HepG2 (cell line): ENCODE data around the gene LDLRAD3. TPM values are rescaled to one million over a fixed set of nuclear protein-coding genes. Genes with fewer than 3 reads are reported as not detected.

Experiments used
- ATAC-seq: fragments of 200-7000 bp; cut with Tn5 transposase; 3 replicates; pipeline ENCODE4 v1.9.1; 2020; ENCODE audit warnings: mild to moderate bottlenecking, moderate library complexity
- BruUV-seq: library from RNA; stranded (reverse); fragments of 400-500 nt; replicated peaks from 2 replicates; lab custom pipeline; 2021; lab: Mats Ljungman, UMichigan
- CTCF ChIA-PET: fragments of 300-600 bp; formaldehyde crosslinking; extraction: SDS; loops from one replicate; lab custom pipeline; 2021; ENCODE audit warnings: low total read pairs, inconsistent platforms, low intra/inter-chr PET ratio; lab: Yijun Ruan, JAX
- POLR2A ChIA-PET: fragments of 350-600 bp; sonication (Branson Sonifier 250); formaldehyde crosslinking; loops from one replicate; lab custom pipeline; 2020; ENCODE audit warnings: antibody characterized with exemption, inconsistent platforms; lab: Yijun Ruan, JAX
- DNase-seq: peaks from one replicate; pipeline ENCODE4 v3.0.0-alpha.2; 2015; ENCODE audit warnings: low spot score
- FAIRE-seq: peaks from 3 replicates; lab custom pipeline; 2011; peaks lifted over from hg19 to GRCh38; lab: Jason Lieb, UNC
- H2AFZ ChIP-seq: one replicate; pipeline ENCODE4 v1.6.1; 2011; ENCODE audit warnings: low read length, inconsistent platforms
- H3K27ac ChIP-seq: fragments of 300-600 bp; 3 replicates; pipeline ENCODE4 v1.8.0; 2011; ENCODE audit warnings: mixed run types, mild to moderate bottlenecking, mixed read lengths, low read length, inconsistent platforms; ENCODE audit not compliant: insufficient read depth; ENCODE audit errors: extremely low read length
- H3K27me3 ChIP-seq, 2 experiments: fragments of 200-600 bp in 1 of 2; 2 replicates in 1 of 2; 3 replicates in 1 of 2; pipeline versions ENCODE4 v1.6.0 to v1.8.0; 2011; ENCODE audit warnings: low read length in 2 of 2, mild to moderate bottlenecking in 2 of 2, moderate library complexity in 2 of 2, inconsistent platforms in 1 of 2; ENCODE audit not compliant: insufficient read depth in 2 of 2, control insufficient read depth in 1 of 2
- H3K36me3 ChIP-seq, 2 experiments: fragments of 200-600 bp in 1 of 2; replicated peaks in 1 of 2; 2 replicates in 1 of 2; 3 replicates in 1 of 2; pipeline versions ENCODE4 v1.5.1 to v1.8.0; 2011; ENCODE audit warnings: low read length in 2 of 2, inconsistent platforms in 1 of 2; ENCODE audit not compliant: insufficient read depth in 2 of 2, control insufficient read depth in 1 of 2
- H3K4me1 ChIP-seq: 2 replicates; pipeline ENCODE4 v1.5.1; 2012; ENCODE audit warnings: low read length, inconsistent platforms; ENCODE audit not compliant: insufficient read depth
- H3K4me2 ChIP-seq: 2 replicates; pipeline ENCODE4 v1.6.0; 2011; ENCODE audit warnings: low read depth, low read length, inconsistent platforms
- H3K4me3 ChIP-seq, 3 experiments: fragments of 200-600 bp in 1 of 3; sonication (generic), shearing (Covaris generic) in 1 of 3; replicated peaks in 1 of 3; 2 replicates each; pipeline ENCODE4 v1.5.1; 2011 to 2016; ENCODE audit warnings: low read length in 3 of 3, inconsistent platforms in 2 of 3, low read depth in 2 of 3, mild to moderate bottlenecking in 2 of 3, control low read depth in 1 of 3, mixed read lengths in 1 of 3; ENCODE audit not compliant: insufficient read depth in 1 of 3
- H3K79me2 ChIP-seq: one replicate; pipeline ENCODE4 v1.6.1; 2011; ENCODE audit warnings: low read length, inconsistent platforms; ENCODE audit not compliant: insufficient read depth
- H3K9ac ChIP-seq: 2 replicates; pipeline ENCODE4 v1.6.0; 2011; ENCODE audit warnings: mild to moderate bottlenecking, low read depth, low read length, inconsistent platforms; ENCODE audit not compliant: insufficient read depth
- H3K9me3 ChIP-seq: 2 replicates; pipeline ENCODE4 v1.5.1; 2012; ENCODE audit warnings: mild to moderate bottlenecking, low read length
- H4K20me1 ChIP-seq: 2 replicates; pipeline ENCODE4 v1.6.0; 2011; ENCODE audit warnings: inconsistent platforms, mild to moderate bottlenecking, low read length, moderate library complexity; ENCODE audit not compliant: insufficient read depth
- ATAD3A ChIP-seq: sonication (generic); formaldehyde crosslinking; IDR thresholded peaks from 2 replicates; pipeline ENCODE4 v1.4.0; 2020; ENCODE audit warnings: missing genetic modification reagents
- MTA3 ChIP-seq: sonication (generic); formaldehyde crosslinking; IDR thresholded peaks from 2 replicates; pipeline ENCODE4 v1.4.0; 2020; ENCODE audit warnings: missing genetic modification reagents
- PAX8 ChIP-seq: sonication (generic); formaldehyde crosslinking; IDR thresholded peaks from 2 replicates; pipeline ENCODE4 v1.8.0; 2022; ENCODE audit warnings: mild to moderate bottlenecking, missing genetic modification reagents, borderline replicate concordance
- PRDM15 ChIP-seq: sonication (generic); formaldehyde crosslinking; IDR thresholded peaks from 2 replicates; pipeline ENCODE4 v1.4.0; 2020; ENCODE audit warnings: missing genetic modification reagents
- RBM39 ChIP-seq: fragments of 200-400 bp; formaldehyde crosslinking; IDR thresholded peaks from one replicate; pipeline ENCODE4 v1.6.1; 2018; ENCODE audit warnings: antibody characterized with exemption, mild to moderate bottlenecking, low read depth, low read length; ENCODE audit not compliant: poor library complexity, severe bottlenecking
- ZBED4 ChIP-seq: sonication (generic); formaldehyde crosslinking; IDR thresholded peaks from 2 replicates; pipeline ENCODE4 v1.4.0; 2020; ENCODE audit warnings: missing genetic modification reagents, borderline replicate concordance
- ZBTB33 ChIP-seq: sonication (generic); formaldehyde crosslinking; IDR thresholded peaks from 2 replicates; pipeline ENCODE4 v1.4.0; 2020; ENCODE audit warnings: missing genetic modification reagents
- ZNF430 ChIP-seq: sonication (generic); formaldehyde crosslinking; IDR thresholded peaks from 2 replicates; pipeline ENCODE4 v1.9.0; 2021; ENCODE audit warnings: mild to moderate bottlenecking, missing genetic modification reagents
- ZNF496 ChIP-seq: sonication (generic); formaldehyde crosslinking; IDR thresholded peaks from 2 replicates; pipeline ENCODE4 v1.8.1; 2023; ENCODE audit warnings: mild to moderate bottlenecking, moderate library complexity, missing genetic modification reagents; ENCODE audit not compliant: insufficient replicate concordance
- whole genome bisulfite sequencing: methylation state at CpG from one replicate; pipeline ENCODE4 v1.1.6; 2017; ENCODE audit warnings: low lambda C conversion rate; 5-methylcytosine and 5-hydroxymethylcytosine counted together
- in situ Hi-C: cut with HindIII; loops from 2 replicates; pipeline ENCODE4 v1.10.0; 2017; ENCODE audit warnings: low pct_unique_long_range_greater_than_20kb; ENCODE audit not compliant: extremely low pct_ligation_motif_present
- intact Hi-C: fragments of 100-400 bp; cut with micrococcal nuclease; formaldehyde crosslinking; loops from one replicate; pipeline ENCODE4 v1.10.0; 2022; ENCODE audit not compliant: unreplicated experiment
- polyA plus RNA-seq, 8 experiments: library from polyadenylated mRNA; depleted of rRNA in 3 of 8; stranded (reverse) in 7 of 8; unstranded in 1 of 8; fragments of >200 nt; fragmentation: Illumina TruSeq in 4 of 8; extraction: Trizol in 4 of 8; gene quantifications; 2 replicates each; pipeline versions ENCODE4 v1.2.1 to v1.2.3, GENCODE V29; 2011 to 2016; ENCODE audit warnings: low read depth in 4 of 8, missing spikeins in 1 of 8, mixed read lengths in 1 of 8; ENCODE audit not compliant: insufficient read depth in 1 of 8
- total RNA-seq, 5 experiments: library from RNA; depleted of rRNA; stranded (reverse); fragments of >200 nt; fragmentation: Illumina TruSeq; extraction: Trizol; gene quantifications; 2 replicates each; pipeline ENCODE4 v1.2.3, GENCODE V29; 2016; ENCODE audit warnings: low read depth in 1 of 5
- TF ChIP-seq, protein P1 (sequence below): sonication (generic); formaldehyde crosslinking; IDR thresholded peaks from 2 replicates; pipeline ENCODE4 v1.4.0; 2020; ENCODE audit warnings: low read depth, mild to moderate bottlenecking, missing genetic modification reagents

LDLRAD3 gene
- total and polyA plus RNA-seq, 2 of the 13 experiments (the other 11 are each of a cell fraction or from before 2014, with no cell fraction given): 0.50 to 0.60 TPM

GRCh38 chr11:36261094-36261493 is 317.2 kb downstream of the LDLRAD3 start (continued):
- TF ChIP-seq ZBTB33 (CRISPR knock-in tag) (no peak), ZNF430 (CRISPR knock-in tag) (no peak), ATAD3A (no peak)
- TF ChIP-seq, protein P1, sequence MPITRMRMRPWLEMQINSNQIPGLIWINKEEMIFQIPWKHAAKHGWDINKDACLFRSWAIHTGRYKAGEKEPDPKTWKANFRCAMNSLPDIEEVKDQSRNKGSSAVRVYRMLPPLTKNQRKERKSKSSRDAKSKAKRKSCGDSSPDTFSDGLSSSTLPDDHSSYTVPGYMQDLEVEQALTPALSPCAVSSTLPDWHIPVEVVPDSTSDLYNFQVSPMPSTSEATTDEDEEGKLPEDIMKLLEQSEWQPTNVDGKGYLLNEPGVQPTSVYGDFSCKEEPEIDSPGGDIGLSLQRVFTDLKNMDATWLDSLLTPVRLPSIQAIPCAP (CRISPR knock-in tag): no peak

GRCh38 chr11:36264011-36264972 is 320.4 kb downstream of the LDLRAD3 start:
- ChIA-PET POLR2A (no interaction called here), CTCF (no interaction called here)
- DNase-seq: no peak
- intact Hi-C loops: no loop called here
- no peaks in the 10 kb centered on the region for H3K4me1 ChIP-seq
- in situ Hi-C loops: loop anchor here (10.0 to 25.0 kb wide), 2 partner anchors 219 to 777 kb away; no protein-coding TSS in a partner anchor
- FAIRE-seq: no peak
- H3K9me3 ChIP-seq: no peaks in the 10 kb centered on the region
- H3K27ac ChIP-seq: no peak overlapping the region
- H3K79me2 ChIP-seq: no peaks in the 10 kb centered on the region
- no peak overlapping the region for H2AFZ ChIP-seq
- no peak overlapping the region for H3K9ac ChIP-seq
- H3K4me2 ChIP-seq: no peak overlapping the region
- WGBS: 9% methylated on average over 6 of the region's 9 CpGs
- no peak overlapping the region for H3K4me3 ChIP-seq
- no peaks in the 10 kb centered on the region for H3K36me3 ChIP-seq
- BruUV-seq: no TSS peak
- no peaks in the 10 kb centered on the region for H4K20me1 ChIP-seq
- ATAC-seq: no peak
- peaks cover 0 to 18% of the 10 kb centered on the region in 2 experiments; a peak in 3 of 5 replicates for H3K27me3 ChIP-seq
- no peak for TF ChIP-seq MTA3 (CRISPR knock-in tag)
- no peak for TF ChIP-seq ZNF496 (CRISPR knock-in tag)
- TF ChIP-seq RBM39: no peak
- TF ChIP-seq PAX8: no peak
- no peak for TF ChIP-seq ZBED4
- TF ChIP-seq PRDM15: no peak
